ENCODE data around the gene USB1.
A peak's percentile ranks its signal among the peaks of the same experiment; 100 is the strongest.

USB1 gene

GRCh38 chr16:58010886-58011285, 9.7 kb downstream of the USB1 start:
- TF ChIP-seq TAF1 (IDR thresholded peaks at IDR 0.05; ENCODE audit: low read depth, low read length): no peak
- TF ChIP-seq SPI1 (IDR thresholded peaks at IDR 0.05; ENCODE audit: low read depth, low read length): no peak
- TF ChIP-seq POLR2A (IDR thresholded peaks at IDR 0.05; ENCODE audit: low read depth, low read length): no peak
- TF ChIP-seq PAX5 (IDR thresholded peaks at IDR 0.05; ENCODE audit: insufficient read depth, low read length, severe bottlenecking): no peak
- no peak for TF ChIP-seq POU2F2 (IDR thresholded peaks at IDR 0.05; ENCODE audit: low read depth, low read length)
- no peak for TF ChIP-seq POLR2AphosphoS5 (IDR thresholded peaks at IDR 0.05; ENCODE audit: low read depth, low read length)
- FAIRE-seq (no peak), DNase-seq (ENCODE audit: insufficient read length, low spot score) (no peak)

GRCh38 chr16:58011652-58012051, 10.4 kb downstream of the USB1 start:
- FAIRE-seq: no peak
- TF ChIP-seq SPI1 (IDR thresholded peaks at IDR 0.05; ENCODE audit: low read depth, low read length): no peak
- no peak for TF ChIP-seq PAX5 (IDR thresholded peaks at IDR 0.05; ENCODE audit: insufficient read depth, low read length, severe bottlenecking)
- TF ChIP-seq POLR2A (IDR thresholded peaks at IDR 0.05; ENCODE audit: low read depth, low read length): no peak
- TF ChIP-seq POU2F2 (IDR thresholded peaks at IDR 0.05; ENCODE audit: low read depth, low read length): no peak
- no peak for TF ChIP-seq TAF1 (IDR thresholded peaks at IDR 0.05; ENCODE audit: low read depth, low read length)
- no peak for TF ChIP-seq POLR2AphosphoS5 (IDR thresholded peaks at IDR 0.05; ENCODE audit: low read depth, low read length)
- no peak for DNase-seq (ENCODE audit: insufficient read length, low spot score)

GRCh38 chr16:58012481-58012880, 11.3 kb downstream of the USB1 start:
- FAIRE-seq: no peak

GRCh38 chr16:58013201-58013956, 12.2 kb downstream of the USB1 start:
- no peak for FAIRE-seq
- no peak for DNase-seq (ENCODE audit: insufficient read length, low spot score)
- TF ChIP-seq SPI1 (IDR thresholded peaks at IDR 0.05; ENCODE audit: low read depth, low read length) (no peak), POLR2A (IDR thresholded peaks at IDR 0.05; ENCODE audit: low read depth, low read length) (no peak), PAX5 (IDR thresholded peaks at IDR 0.05; ENCODE audit: insufficient read depth, low read length, severe bottlenecking) (no peak), POLR2AphosphoS5 (IDR thresholded peaks at IDR 0.05; ENCODE audit: low read depth, low read length) (no peak), TAF1 (IDR thresholded peaks at IDR 0.05; ENCODE audit: low read depth, low read length) (no peak), POU2F2 (IDR thresholded peaks at IDR 0.05; ENCODE audit: low read depth, low read length) (no peak)

More at GRCh38 chr16:58012481-58012880, 11.3 kb downstream of the USB1 start:
- no peak for TF ChIP-seq TAF1 (IDR thresholded peaks at IDR 0.05; ENCODE audit: low read depth, low read length)
- no peak for TF ChIP-seq POU2F2 (IDR thresholded peaks at IDR 0.05; ENCODE audit: low read depth, low read length)
- TF ChIP-seq PAX5 (IDR thresholded peaks at IDR 0.05; ENCODE audit: insufficient read depth, low read length, severe bottlenecking): no peak
- no peak for DNase-seq (ENCODE audit: insufficient read length, low spot score)

- FAIRE-seq (no peak), DNase-seq (ENCODE audit: insufficient read length, low spot score) (no peak)
- TF ChIP-seq POLR2AphosphoS5 (IDR thresholded peaks at IDR 0.05; ENCODE audit: low read depth, low read length) (no peak), PAX5 (IDR thresholded peaks at IDR 0.05; ENCODE audit: insufficient read depth, low read length, severe bottlenecking) (no peak), POLR2A (IDR thresholded peaks at IDR 0.05; ENCODE audit: low read depth, low read length) (no peak), POU2F2 (IDR thresholded peaks at IDR 0.05; ENCODE audit: low read depth, low read length) (no peak), TAF1 (IDR thresholded peaks at IDR 0.05; ENCODE audit: low read depth, low read length) (no peak)
Measured at GRCh38 chr16:58016840-58017446, 15.7 kb downstream of the USB1 start.

GRCh38 chr16:58018803-58019202, 17.6 kb downstream of the USB1 start:
- no peak for TF ChIP-seq POLR2AphosphoS5 (IDR thresholded peaks at IDR 0.05; ENCODE audit: low read depth, low read length)
- no peak for TF ChIP-seq TAF1 (IDR thresholded peaks at IDR 0.05; ENCODE audit: low read depth, low read length)
- TF ChIP-seq POLR2A (IDR thresholded peaks at IDR 0.05; ENCODE audit: low read depth, low read length): no peak
- DNase-seq (ENCODE audit: insufficient read length, low spot score): no peak
- no peak for FAIRE-seq

- FAIRE-seq: no peak
- no peak for TF ChIP-seq TAF1 (IDR thresholded peaks at IDR 0.05; ENCODE audit: low read depth, low read length)
- no peak for TF ChIP-seq POU2F2 (IDR thresholded peaks at IDR 0.05; ENCODE audit: low read depth, low read length)
- DNase-seq (ENCODE audit: insufficient read length, low spot score): no peak
Measured at GRCh38 chr16:58019866-58020538, 18.8 kb downstream of the USB1 start.

GRCh38 chr16:58020628-58021521, 19.7 kb downstream of the USB1 start:
- no peak for DNase-seq (ENCODE audit: insufficient read length, low spot score)
- FAIRE-seq: peak; percentile 79
- TF ChIP-seq POU2F2 (IDR thresholded peaks at IDR 0.05; ENCODE audit: low read depth, low read length) (no peak), TAF1 (IDR thresholded peaks at IDR 0.05; ENCODE audit: low read depth, low read length) (no peak), POLR2AphosphoS5 (IDR thresholded peaks at IDR 0.05; ENCODE audit: low read depth, low read length) (no peak), SPI1 (IDR thresholded peaks at IDR 0.05; ENCODE audit: low read depth, low read length) (no peak), PAX5 (IDR thresholded peaks at IDR 0.05; ENCODE audit: insufficient read depth, low read length, severe bottlenecking) (no peak)
